ENCODE results near the gene SLC29A3. TPM values are rescaled to one million over a fixed set of nuclear protein-coding genes. Genes with fewer than 3 reads are reported as not detected.
"Not testable (repeated sequence)": the region's sequence is repeated elsewhere in the genome, so short reads cannot be mapped to it uniquely, and the experiment has no call there.

Gene SLC29A3
- total RNA-seq, 2 donors from 2014 or later: 3.2 to 5.9 TPM

GRCh38 chr10:71293446-71294084, 25.5 kb upstream of the SLC29A3 start:
- no peak for TF ChIP-seq CTCF (IDR thresholded peaks at IDR 0.05)
- Histone ChIP-seq H3K9me3 (no peaks in the 10 kb centered on the region), H3K36me3 (no peaks in the 10 kb centered on the region)

DNA sequence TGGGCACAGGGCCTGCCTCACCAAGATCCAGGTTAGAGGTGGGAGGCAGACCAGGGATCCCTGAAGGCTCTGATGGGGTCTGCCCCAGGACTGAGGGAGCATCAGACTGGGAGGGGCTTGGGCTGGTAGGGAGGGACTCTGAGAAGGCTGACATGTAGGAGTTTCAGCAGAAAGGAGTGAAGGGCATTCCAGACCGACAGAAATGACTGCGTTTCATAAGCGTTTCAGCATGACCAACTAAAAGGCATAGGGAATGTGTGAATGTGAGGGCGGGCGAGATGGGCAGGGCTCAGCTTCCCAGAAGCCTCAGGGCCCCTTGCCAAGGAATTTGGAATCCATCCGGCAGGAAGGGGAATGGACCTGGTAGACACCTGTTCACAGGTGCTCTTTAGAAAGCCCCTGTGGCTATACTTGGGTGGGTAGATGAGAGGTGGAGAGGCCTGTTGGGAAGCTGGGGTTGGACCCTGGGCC, 24.9 kb upstream of the SLC29A3 start:
- no peak for DNase-seq (ENCODE audit: low spot score)
- ATAC-seq (ENCODE audit: insufficient number of reproducible peaks, low FRiP score, low read depth): no peak
- Histone ChIP-seq H3K27me3 (replicated peaks; ENCODE audit: insufficient read depth) (no peaks in the 10 kb centered on the region), H3K4me1 (ENCODE audit: control insufficient read depth in 1 of 2, low read depth in 2 of 2) (no peaks in the 10 kb centered on the region), H3K36me3 (no peaks in the 10 kb centered on the region), H3K27ac (no peak overlapping the region), H3K9me3 (no peaks in the 10 kb centered on the region), H3K4me3 (no peak overlapping the region)
- TF ChIP-seq CTCF (IDR thresholded peaks at IDR 0.05): no peak

More at GRCh38 chr10:71293446-71294084, 25.5 kb upstream of the SLC29A3 start:
- DNase-seq (ENCODE audit: low spot score): no peak
- no peak for ATAC-seq (ENCODE audit: insufficient number of reproducible peaks, low FRiP score, low read depth)
- Histone ChIP-seq H3K27ac (no peak overlapping the region), H3K4me1 (ENCODE audit: control insufficient read depth in 1 of 2, low read depth in 2 of 2) (no peaks in the 10 kb centered on the region), H3K4me3 (no peak overlapping the region), H3K27me3 (replicated peaks; ENCODE audit: insufficient read depth) (no peaks in the 10 kb centered on the region)

- H3K9me3 ChIP-seq: no peaks in the 10 kb centered on the region
- no peak overlapping the region for H3K27ac ChIP-seq
- no peak for TF ChIP-seq CTCF (IDR thresholded peaks at IDR 0.05)
- H3K4me3 ChIP-seq: no peak overlapping the region
- H3K36me3 ChIP-seq: no peaks in the 10 kb centered on the region
- no peak for ATAC-seq (ENCODE audit: insufficient number of reproducible peaks, low FRiP score, low read depth)
- DNase-seq (ENCODE audit: low spot score): no peak
- H3K4me1 ChIP-seq (ENCODE audit: control insufficient read depth in 1 of 2, low read depth in 2 of 2): no peaks in the 10 kb centered on the region
- H3K27me3 ChIP-seq (replicated peaks; ENCODE audit: insufficient read depth): no peaks in the 10 kb centered on the region
Observed at GRCh38 chr10:71294856-71295255, 24.2 kb upstream of the SLC29A3 start.

- Histone ChIP-seq H3K4me1 (ENCODE audit: control insufficient read depth in 1 of 2, low read depth in 2 of 2) (no peaks in the 10 kb centered on the region), H3K9me3 (no peaks in the 10 kb centered on the region), H3K27me3 (replicated peaks; ENCODE audit: insufficient read depth) (no peaks in the 10 kb centered on the region), H3K4me3 (no peak overlapping the region), H3K36me3 (no peaks in the 10 kb centered on the region), H3K27ac (no peak overlapping the region)
- no peak for DNase-seq (ENCODE audit: low spot score)
- TF ChIP-seq CTCF (IDR thresholded peaks at IDR 0.05): no peak
- ATAC-seq (ENCODE audit: insufficient number of reproducible peaks, low FRiP score, low read depth): no peak
Observed at GRCh38 chr10:71295641-71296040, 23.4 kb upstream of the SLC29A3 start.

- TF ChIP-seq CTCF (IDR thresholded peaks at IDR 0.05): no peak
- Histone ChIP-seq H3K27me3 (replicated peaks; ENCODE audit: insufficient read depth) (no peaks in the 10 kb centered on the region), H3K4me1 (ENCODE audit: control insufficient read depth in 1 of 2, low read depth in 2 of 2) (no peaks in the 10 kb centered on the region), H3K4me3 (no peak overlapping the region), H3K27ac (no peak overlapping the region), H3K9me3 (no peaks in the 10 kb centered on the region), H3K36me3 (no peaks in the 10 kb centered on the region)
- no peak for ATAC-seq (ENCODE audit: insufficient number of reproducible peaks, low FRiP score, low read depth)
- DNase-seq (ENCODE audit: low spot score): no peak
Observed at GRCh38 chr10:71296086-71296485, 23.0 kb upstream of the SLC29A3 start.

DNA sequence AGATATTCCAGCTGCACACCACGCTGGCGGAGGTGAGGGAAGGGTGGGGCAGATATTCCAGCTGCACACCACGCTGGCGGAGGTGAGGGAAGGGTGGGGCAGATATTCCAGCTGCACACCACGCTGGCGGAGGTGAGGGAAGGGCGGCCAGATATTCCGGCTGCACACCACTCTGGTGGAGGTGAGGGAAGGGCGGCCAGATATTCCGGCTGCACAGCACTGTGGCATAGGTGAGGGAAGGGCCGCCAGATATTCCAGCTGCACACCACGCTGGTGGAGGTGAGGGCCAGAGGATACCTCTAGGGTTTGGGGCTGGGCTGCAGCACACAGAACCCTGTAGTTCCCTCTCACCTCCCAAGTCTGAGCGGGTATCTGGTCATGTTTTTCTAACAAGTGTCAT, 22.2 kb upstream of the SLC29A3 start:
- H3K4me1 ChIP-seq (ENCODE audit: control insufficient read depth in 1 of 2, low read depth in 2 of 2); H3K4me3 ChIP-seq; H3K27me3 ChIP-seq (replicated peaks; ENCODE audit: insufficient read depth); H3K36me3 ChIP-seq; H3K9me3 ChIP-seq; H3K27ac ChIP-seq; DNase-seq (ENCODE audit: low spot score); ATAC-seq (ENCODE audit: insufficient number of reproducible peaks, low FRiP score, low read depth): not testable (repeated sequence)
